HG02970 (cell line): ENCODE results near the gene DYNLT5.

Experiments used
- ATAC-seq: cut with Tn5 transposase; IDR thresholded peaks from one replicate; pipeline ENCODE4 v1.9.1; 2021; ENCODE audit warnings: mild to moderate bottlenecking, moderate library complexity, moderate number of reproducible peaks; ENCODE audit not compliant: unreplicated experiment, low FRiP score

Gene DYNLT5

GRCh38 chr1:66747501-66747900 lies 4.8 kb upstream of the DYNLT5 start:
- no peak for ATAC-seq

DNA sequence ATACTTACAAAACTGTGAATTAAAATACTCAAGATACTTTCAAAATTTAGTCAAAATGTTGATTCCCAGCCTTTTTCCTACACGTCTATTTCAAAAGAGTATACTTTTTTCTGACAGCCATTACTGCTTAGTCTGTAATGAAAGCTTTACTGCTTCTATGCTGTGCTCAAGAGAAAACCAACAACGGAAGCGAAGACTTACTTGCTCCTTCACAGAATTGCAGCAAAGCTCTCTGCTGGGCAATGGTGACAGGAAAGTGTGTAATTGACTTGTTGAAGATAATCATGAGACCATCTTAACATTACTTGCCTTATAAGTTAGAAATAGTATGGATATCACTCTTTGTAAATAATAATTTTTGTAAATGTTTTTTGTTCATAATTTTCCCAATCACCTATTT lies 1.7 kb upstream of the DYNLT5 start:
- ATAC-seq = no peak

GRCh38 chr1:66751160-66751559 lies 1.1 kb upstream of the DYNLT5 start:
- no peak for ATAC-seq

DNA sequence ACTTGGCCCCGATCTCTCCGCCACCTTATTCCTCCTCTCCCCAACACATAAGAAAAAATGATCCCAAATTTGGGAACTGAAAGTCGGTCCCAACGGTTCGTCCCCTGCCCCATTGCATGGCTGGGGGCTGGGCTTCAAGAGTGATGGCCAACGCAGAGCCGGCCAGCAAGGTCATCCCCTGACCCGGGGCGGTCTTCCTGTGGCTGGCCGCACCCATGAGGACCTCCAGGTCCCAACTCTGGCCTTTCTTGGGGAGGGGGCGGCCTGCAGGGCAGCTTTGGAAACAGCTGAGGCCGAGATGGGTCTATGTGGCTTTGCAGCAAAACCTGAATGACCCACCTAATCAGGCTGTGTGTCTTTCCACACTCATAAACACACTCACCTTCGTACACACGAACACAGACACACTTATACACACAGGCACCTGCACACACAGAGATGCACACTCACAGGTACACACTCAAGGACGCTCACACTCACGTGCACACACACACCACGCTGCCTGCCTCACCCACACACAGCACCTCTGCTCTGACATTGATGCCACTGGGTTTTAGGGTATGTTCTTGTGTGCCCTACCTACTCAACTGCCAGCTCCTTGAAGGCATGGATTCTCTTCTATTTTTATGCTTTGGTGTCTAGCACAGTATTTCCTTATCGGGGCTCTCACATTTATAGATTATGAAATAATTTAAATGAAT lies 562 bp downstream of the DYNLT5 start:
- ATAC-seq = no peak

- no peak for ATAC-seq
Measured at GRCh38 chr1:66757722-66758240, 5.5 kb downstream of the DYNLT5 start.

DNA sequence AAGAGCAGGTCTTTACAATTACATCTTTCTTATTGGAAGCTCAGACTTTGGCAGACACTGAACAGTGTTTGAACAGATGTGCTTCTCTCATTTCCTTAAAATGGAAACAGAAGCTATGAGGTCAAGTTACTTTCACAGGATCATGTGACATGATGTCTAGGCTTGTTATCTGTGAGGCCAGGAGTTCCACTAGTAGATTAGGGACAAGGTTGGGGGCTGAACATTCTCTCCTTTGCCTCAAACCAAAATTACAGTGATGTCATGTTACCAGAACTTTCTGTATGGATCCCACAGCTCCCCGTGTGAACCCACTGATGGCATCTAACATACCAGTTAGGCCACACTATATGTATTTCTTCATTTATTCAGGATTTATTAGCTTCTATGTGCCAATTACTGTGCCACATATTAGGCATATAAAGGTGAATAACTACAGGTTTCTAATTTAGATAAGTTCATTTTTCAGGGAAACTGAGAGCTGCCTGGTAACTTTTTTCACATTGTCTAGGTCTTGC lies 6.0 kb downstream of the DYNLT5 start:
- ATAC-seq = peak; percentile 99

GRCh38 chr1:66760506-66760905 lies 8.2 kb downstream of the DYNLT5 start:
- ATAC-seq = no peak

GRCh38 chr1:66761221-66761620 lies 9.0 kb downstream of the DYNLT5 start:
- no peak for ATAC-seq

DNA sequence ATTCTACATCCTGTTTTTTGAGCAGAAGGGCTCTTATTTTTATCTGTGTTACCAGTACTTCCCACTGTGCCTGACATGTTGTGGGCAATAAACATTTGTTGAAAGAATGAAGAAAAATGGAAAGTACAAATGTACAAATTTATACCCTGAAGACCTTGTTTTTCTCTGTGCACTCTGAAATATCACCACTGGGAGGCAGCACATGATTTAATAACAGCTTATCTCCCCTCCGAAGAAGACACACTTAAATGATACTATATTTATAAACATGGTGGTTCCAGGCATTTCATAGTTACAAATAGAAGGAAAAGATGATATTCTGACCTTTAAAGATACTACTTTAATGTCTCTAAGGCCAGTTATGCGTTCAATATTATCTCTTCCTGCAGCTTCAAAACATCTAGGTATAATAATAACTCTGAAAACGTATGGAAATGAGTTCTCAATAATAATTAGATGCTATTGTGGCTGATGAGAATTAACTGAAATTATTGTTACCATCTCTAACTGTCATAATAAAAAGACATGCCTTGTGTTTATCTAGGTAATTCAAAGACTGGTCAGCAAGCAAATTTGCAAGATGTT lies 12.8 kb downstream of the DYNLT5 start:
- no peak for ATAC-seq

GRCh38 chr1:66767626-66768025 lies 15.4 kb downstream of the DYNLT5 start:
- no peak for ATAC-seq

- ATAC-seq = no peak
Measured at GRCh38 chr1:66768965-66769364, 16.7 kb downstream of the DYNLT5 start.

GRCh38 chr1:66769512-66770229 lies 17.4 kb downstream of the DYNLT5 start:
- no peak for ATAC-seq

DNA sequence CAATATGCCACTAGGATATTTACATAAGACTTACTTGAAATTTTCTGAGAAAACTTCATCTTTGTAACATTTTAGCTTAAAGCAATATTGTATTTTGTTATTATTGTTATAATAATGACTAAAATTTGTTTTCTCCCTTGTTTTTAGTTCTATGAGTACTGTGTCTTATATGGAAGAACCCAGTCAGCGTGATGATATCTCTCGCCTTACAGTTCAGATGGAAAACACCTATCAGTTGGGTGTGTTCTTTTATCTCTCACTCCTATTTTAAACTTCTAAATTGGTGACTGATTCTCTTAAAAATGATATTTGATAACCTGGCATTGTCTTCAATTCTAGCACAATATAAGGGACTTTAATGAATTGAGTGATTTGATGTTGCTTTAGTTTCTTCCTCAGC lies 18.0 kb downstream of the DYNLT5 start:
- ATAC-seq = no peak

DNA sequence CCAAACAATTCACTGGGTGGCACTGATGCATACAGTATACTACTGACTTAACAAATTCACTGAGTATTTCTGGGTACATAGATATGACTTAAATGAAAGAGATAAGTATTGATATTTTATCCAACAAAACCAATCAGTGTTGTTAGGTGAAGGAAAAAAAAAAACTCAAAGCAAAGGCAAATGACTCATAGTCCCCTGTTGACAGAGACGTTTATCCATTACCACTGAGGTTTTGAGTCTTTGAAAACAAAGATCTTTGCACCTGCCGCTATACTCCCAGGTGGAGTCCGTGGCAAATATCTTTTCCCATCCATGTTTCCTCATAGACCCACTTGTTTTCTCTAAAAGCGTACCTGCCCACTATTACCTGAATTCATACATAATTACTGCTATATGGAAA lies 18.4 kb downstream of the DYNLT5 start:
- ATAC-seq = no peak

- no peak for ATAC-seq
Measured at GRCh38 chr1:66773227-66773626, 21.0 kb downstream of the DYNLT5 start.

DNA sequence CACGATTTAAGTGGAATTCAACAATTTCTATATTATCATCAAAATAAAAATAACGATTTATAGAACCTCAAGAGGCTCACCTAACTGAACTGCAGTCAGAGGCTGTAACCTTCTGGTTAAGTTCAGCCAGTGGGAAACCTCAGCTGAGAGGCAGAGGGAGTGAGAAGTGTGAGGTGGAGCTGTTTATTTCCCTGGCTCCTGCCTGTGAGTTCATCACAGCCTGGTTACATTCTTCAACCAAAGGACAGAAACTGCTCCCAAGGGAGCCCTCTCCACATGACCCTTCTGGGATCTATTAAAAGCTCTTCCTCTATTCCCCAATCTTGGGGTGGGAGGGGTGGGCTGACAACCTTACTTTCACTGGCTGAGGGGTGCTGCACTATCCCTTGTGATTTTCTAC lies 22.2 kb downstream of the DYNLT5 start:
- no peak for ATAC-seq

GRCh38 chr1:66775646-66776045 lies 23.4 kb downstream of the DYNLT5 start:
- ATAC-seq = no peak

GRCh38 chr1:66777831-66778230 lies 25.6 kb downstream of the DYNLT5 start:
- ATAC-seq = no peak

- no peak for ATAC-seq
Measured at GRCh38 chr1:66778266-66778665, 26.0 kb downstream of the DYNLT5 start.

DNA sequence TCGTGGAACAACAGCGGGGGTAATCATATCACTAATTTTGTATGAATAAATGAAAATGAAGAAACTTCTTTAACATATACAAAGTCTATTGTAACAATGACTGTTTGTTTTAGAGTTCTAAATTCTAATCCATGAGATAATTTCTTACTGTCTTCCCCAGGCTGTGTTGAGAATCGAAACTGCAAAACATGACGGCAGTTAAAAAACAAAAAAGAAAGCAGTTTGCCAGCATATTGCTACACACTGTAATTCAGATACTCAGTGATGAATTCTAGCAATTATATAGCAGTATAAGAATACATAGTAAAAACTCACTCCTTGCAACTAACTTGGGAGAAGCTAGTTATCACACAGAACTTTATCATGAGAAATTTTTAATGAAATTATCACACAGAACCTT lies 26.7 kb downstream of the DYNLT5 start:
- ATAC-seq = no peak

DNA sequence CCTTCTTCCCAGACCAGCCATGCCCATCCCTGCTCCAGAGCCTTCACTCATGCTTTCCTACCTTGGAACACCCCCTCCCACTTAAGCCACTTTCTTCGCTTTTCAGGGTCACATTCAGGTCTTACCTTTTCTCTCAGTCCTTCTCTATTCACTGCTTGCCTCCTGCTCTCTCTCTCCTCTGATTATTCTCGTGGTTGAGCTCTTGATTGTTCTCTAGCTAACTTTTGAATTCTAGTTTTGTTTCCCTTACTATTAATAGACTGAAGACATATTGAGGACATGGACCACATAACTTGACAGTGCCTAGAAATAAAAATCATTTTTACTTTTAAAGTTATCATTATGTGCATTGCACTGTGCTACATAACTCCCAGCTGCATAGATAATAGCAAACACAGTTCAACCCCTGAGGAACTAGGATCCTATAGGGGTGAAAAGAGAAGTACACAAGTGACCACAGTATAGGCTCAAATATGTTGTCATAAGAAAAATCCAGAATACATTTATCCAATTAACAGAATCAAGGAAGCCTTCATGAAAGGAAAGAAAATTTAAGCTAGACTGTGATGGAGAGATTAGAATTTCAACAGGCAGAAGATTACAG lies 27.3 kb downstream of the DYNLT5 start:
- ATAC-seq = no peak
